Breast epithelium (tissue), 4 donors: ENCODE data around the gene ZNF831. TPM values are rescaled to one million over a fixed set of nuclear protein-coding genes. Genes with fewer than 3 reads are reported as not detected.

Source experiments
- DNase-seq, 2 donors: peaks; one replicate each; pipeline ENCODE4 v3.0.0-alpha.2; 2019; ENCODE audit warnings: low spot score in 2 of 2
- H3K27ac ChIP-seq, 2 donors: fragments of 200-600 bp; sonication (generic) in 1 of 2; one replicate each; pipeline ENCODE4 v1.5.1; 2016 to 2019; ENCODE audit warnings: mild to moderate bottlenecking in 1 of 2
- H3K27me3 ChIP-seq, 2 donors: fragments of 200-600 bp; sonication (generic) in 1 of 2; one replicate each; pipeline versions ENCODE4 v1.5.1 to v1.6.0; 2017 to 2019; ENCODE audit warnings: control low read depth in 1 of 2, mild to moderate bottlenecking in 1 of 2
- H3K36me3 ChIP-seq: fragments of 200-600 bp; one replicate; pipeline ENCODE4 v1.5.1; 2019
- H3K4me1 ChIP-seq, 2 donors: fragments of 200-600 bp; sonication (generic); one replicate each; pipeline ENCODE4 v1.5.1; 2016 to 2019; ENCODE audit warnings: control low read depth in 1 of 2
- H3K4me3 ChIP-seq, 3 donors: fragments of 200-600 bp; sonication (generic); 1 replicate in 2 of 3; 2 replicates in 1 of 3; pipeline ENCODE4 v1.5.1; 2016 to 2019; ENCODE audit warnings: mild to moderate bottlenecking in 3 of 3, moderate library complexity in 2 of 3
- H3K9me3 ChIP-seq, 2 donors: fragments of 200-600 bp; sonication (generic) in 1 of 2; one replicate each; pipeline ENCODE4 v1.5.1; 2016 to 2019; ENCODE audit warnings: control low read depth in 1 of 2
- CTCF ChIP-seq, 3 donors: fragments of 450-650 bp; IDR thresholded peaks; one replicate each; pipeline ENCODE4 v1.5.1; 2016 to 2017; ENCODE audit warnings: antibody characterized with exemption in 3 of 3, mild to moderate bottlenecking in 3 of 3, moderate library complexity in 3 of 3
- POLR2A ChIP-seq: fragments of 450-650 bp; IDR thresholded peaks from one replicate; pipeline ENCODE4 v1.6.1; 2016; ENCODE audit warnings: antibody characterized with exemption, mild to moderate bottlenecking, moderate library complexity
- POLR2AphosphoS5 ChIP-seq, 3 donors: sonication (generic); formaldehyde crosslinking; IDR thresholded peaks; one replicate each; pipeline ENCODE4 v1.6.1; 2017; ENCODE audit warnings: antibody characterized with exemption in 3 of 3
- intact Hi-C: fragments of 100-400 bp; cut with DNase I; formaldehyde crosslinking; loops from one replicate; pipeline ENCODE4 v1.15.1; 2023; ENCODE audit warnings: low total_unique reads
- total RNA-seq, 3 donors: library from RNA; depleted of rRNA; stranded (reverse); fragments of >200 nt; gene quantifications; one replicate each; pipeline ENCODE4 v1.1.0, GENCODE V29; 2016

The ZNF831 gene
- total RNA-seq, 3 donors from 2014 or later = 0.48 to 1.6 (median 1.2) TPM

- no peak for TF ChIP-seq POLR2A
- H3K27ac ChIP-seq = no peak overlapping the region
- no peak overlapping the region for H3K4me3 ChIP-seq
- no peaks in the 10 kb centered on the region for H3K27me3 ChIP-seq
- intact Hi-C loops = loop anchor here (5.0 kb wide), 1 partner anchor 1183 kb away; no protein-coding TSS in a partner anchor
- H3K36me3 ChIP-seq = no peaks in the 10 kb centered on the region
- no peaks in the 10 kb centered on the region for H3K4me1 ChIP-seq
- H3K9me3 ChIP-seq = no peaks in the 10 kb centered on the region
- DNase-seq = no peak
Observed at GRCh38 chr20:59144831-59145196, 18.8 kb upstream of the ZNF831 start.

GRCh38 chr20:59145247-59145923, 18.2 kb upstream of the ZNF831 start:
- Histone ChIP-seq H3K27me3 (no peaks in the 10 kb centered on the region), H3K36me3 (no peaks in the 10 kb centered on the region), H3K27ac (no peak overlapping the region), H3K4me3 (no peak overlapping the region), H3K4me1 (no peaks in the 10 kb centered on the region), H3K9me3 (no peaks in the 10 kb centered on the region)
- no peak for TF ChIP-seq POLR2AphosphoS5 (IDR thresholded peaks at IDR 0.05)
- no peak for TF ChIP-seq CTCF (IDR thresholded peaks at IDR 0.05)
- no peak for TF ChIP-seq POLR2A
- intact Hi-C loops = no loop called here
- no peak for DNase-seq

- H3K36me3 ChIP-seq = no peaks in the 10 kb centered on the region
- no peaks in the 10 kb centered on the region for H3K9me3 ChIP-seq
- H3K27ac ChIP-seq = peak overlapping the region in 1 of 2 donors; percentile 66
- DNase-seq = peak in 1 of 2 donors; percentile 4
- H3K27me3 ChIP-seq = no peaks in the 10 kb centered on the region
- TF ChIP-seq CTCF (IDR thresholded peaks at IDR 0.05) = no peak
- no peak for TF ChIP-seq POLR2AphosphoS5 (IDR thresholded peaks at IDR 0.05)
- no peak for TF ChIP-seq POLR2A
- intact Hi-C loops = no loop called here
- H3K4me3 ChIP-seq = peak overlapping the region in 1 of 3 donors; percentile 37
- no peaks in the 10 kb centered on the region for H3K4me1 ChIP-seq
Observed at GRCh38 chr20:59145924-59146779, 17.5 kb upstream of the ZNF831 start.

GRCh38 chr20:59146780-59147565, 16.6 kb upstream of the ZNF831 start:
- H3K4me1 ChIP-seq = peaks cover 0 to 3% of the 10 kb centered on the region in 2 donors
- intact Hi-C loops = no loop called here
- H3K4me3 ChIP-seq = peak overlapping the region in 1 of 3 donors; percentile 37
- H3K36me3 ChIP-seq = no peaks in the 10 kb centered on the region
- H3K9me3 ChIP-seq = no peaks in the 10 kb centered on the region
- no peak for TF ChIP-seq POLR2A
- TF ChIP-seq POLR2AphosphoS5 (IDR thresholded peaks at IDR 0.05) = no peak
- TF ChIP-seq CTCF (IDR thresholded peaks at IDR 0.05) = no peak
- no peak for DNase-seq
- no peaks in the 10 kb centered on the region for H3K27me3 ChIP-seq
- H3K27ac ChIP-seq = peak overlapping the region in 1 of 2 donors; percentile 66

- H3K27me3 ChIP-seq = no peaks in the 10 kb centered on the region
- H3K27ac ChIP-seq = peak overlapping the region in 1 of 2 donors; percentile 52
- H3K4me3 ChIP-seq = no peak overlapping the region
- H3K4me1 ChIP-seq = peaks cover 0 to 5% of the 10 kb centered on the region in 2 donors
- no peak for DNase-seq
- H3K9me3 ChIP-seq = no peaks in the 10 kb centered on the region
- intact Hi-C loops = no loop called here
- TF ChIP-seq POLR2AphosphoS5 (IDR thresholded peaks at IDR 0.05) (no peak), CTCF (IDR thresholded peaks at IDR 0.05) (no peak), POLR2A (no peak)
- no peaks in the 10 kb centered on the region for H3K36me3 ChIP-seq
Observed at GRCh38 chr20:59147586-59147985, 16.0 kb upstream of the ZNF831 start.
